Mucosa of stomach (tissue), 1 donor: ENCODE data around the gene RREB1.

ENCODE experiments used
- H3K27me3 ChIP-seq: one replicate; pipeline ENCODE4 v1.7.0; 2013; ENCODE audit warnings: mild to moderate bottlenecking, low read length; ENCODE audit not compliant: control insufficient read depth, insufficient read depth
- H3K36me3 ChIP-seq: one replicate; pipeline ENCODE4 v1.7.0; 2013; ENCODE audit warnings: low read length; ENCODE audit not compliant: control insufficient read depth, insufficient read depth
- H3K4me1 ChIP-seq: one replicate; pipeline ENCODE4 v1.7.0; 2013; ENCODE audit warnings: mild to moderate bottlenecking, low read length; ENCODE audit not compliant: control insufficient read depth, insufficient read depth
- H3K4me3 ChIP-seq: one replicate; pipeline ENCODE4 v1.7.0; 2013; ENCODE audit warnings: low read length
- H3K9ac ChIP-seq: one replicate; pipeline ENCODE4 v1.7.0; 2013; ENCODE audit warnings: mild to moderate bottlenecking, low read length, moderate library complexity
- H3K9me3 ChIP-seq: one replicate; pipeline ENCODE4 v1.7.0; 2013; ENCODE audit warnings: mild to moderate bottlenecking, low read length, moderate library complexity; ENCODE audit not compliant: control insufficient read depth
- donor health status: Pancreatic carcinoma.

RREB1 gene

DNA sequence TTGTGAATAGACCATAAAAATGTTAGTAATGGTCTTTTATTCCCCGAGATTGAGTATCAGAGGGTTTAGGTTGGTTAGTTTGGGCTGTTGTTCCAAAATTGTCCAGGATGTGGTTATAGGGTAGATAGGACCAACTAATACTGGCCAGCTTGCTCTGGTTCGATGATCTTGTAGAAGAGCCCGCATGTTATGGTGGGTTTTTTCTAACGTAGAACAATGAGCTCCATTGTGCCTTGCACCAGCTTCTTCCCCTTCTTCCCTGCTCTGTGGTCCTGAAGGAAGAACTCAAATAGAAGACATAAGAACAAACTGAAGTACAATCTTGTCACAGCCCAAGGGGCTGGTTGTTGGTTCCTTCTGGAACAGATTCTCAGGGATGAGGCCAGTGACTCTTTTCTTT is 70.5 kb downstream of the RREB1 start:
- peaks cover 6% of the 10 kb centered on the region for H3K36me3 ChIP-seq
- no peaks in the 10 kb centered on the region for H3K27me3 ChIP-seq
- H3K4me3 ChIP-seq: no peak overlapping the region
- peaks cover 3% of the 10 kb centered on the region for H3K4me1 ChIP-seq
- no peaks in the 10 kb centered on the region for H3K9me3 ChIP-seq
- H3K9ac ChIP-seq: no peak overlapping the region

DNA sequence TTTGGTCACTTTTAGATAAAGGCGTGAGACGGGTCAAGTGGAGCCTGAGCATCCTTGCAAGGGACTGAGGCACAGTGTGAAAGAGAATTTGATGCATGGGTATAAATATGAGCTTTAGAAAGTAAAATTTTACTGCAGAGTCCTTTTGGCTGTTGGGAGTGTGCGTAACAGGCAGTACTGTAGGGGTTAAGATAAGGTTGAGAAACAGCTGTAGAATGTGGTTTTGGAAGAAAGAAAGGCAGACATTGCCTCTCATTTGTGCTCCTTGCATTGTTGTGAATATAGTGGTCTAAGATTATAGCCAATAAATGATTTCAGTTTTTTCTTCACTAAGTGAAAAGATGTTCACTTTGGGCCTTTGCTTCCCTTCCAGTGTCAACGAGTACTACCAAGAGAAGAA is 73.0 kb downstream of the RREB1 start:
- Histone ChIP-seq H3K9ac (no peak overlapping the region), H3K4me3 (no peak overlapping the region), H3K4me1 (peaks cover 10% of the 10 kb centered on the region), H3K27me3 (no peaks in the 10 kb centered on the region), H3K9me3 (no peaks in the 10 kb centered on the region), H3K36me3 (peaks cover 6% of the 10 kb centered on the region)

DNA sequence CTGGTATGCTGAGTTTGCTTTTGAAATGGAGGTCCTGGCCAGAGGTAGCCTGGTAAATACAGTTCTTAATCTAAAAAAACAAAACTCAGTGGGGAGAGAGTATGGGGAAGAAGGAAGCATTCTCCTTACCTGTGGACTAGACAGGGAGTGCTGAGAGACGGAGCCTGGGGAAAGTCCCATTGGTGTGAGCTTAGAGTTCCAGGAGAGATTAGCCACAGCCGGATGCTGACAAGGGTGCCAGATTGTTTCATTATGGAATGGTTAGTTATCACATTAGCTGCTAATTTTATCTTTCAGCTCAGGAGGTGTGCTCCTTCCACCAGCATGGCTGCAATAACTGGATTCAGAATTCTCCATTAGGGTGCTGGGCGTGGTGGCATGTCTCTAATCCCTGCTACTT is 75.9 kb downstream of the RREB1 start:
- Histone ChIP-seq H3K4me1 (peaks cover 10% of the 10 kb centered on the region), H3K4me3 (no peak overlapping the region), H3K27me3 (no peaks in the 10 kb centered on the region), H3K9me3 (no peaks in the 10 kb centered on the region), H3K9ac (no peak overlapping the region), H3K36me3 (peaks cover 6% of the 10 kb centered on the region)

DNA sequence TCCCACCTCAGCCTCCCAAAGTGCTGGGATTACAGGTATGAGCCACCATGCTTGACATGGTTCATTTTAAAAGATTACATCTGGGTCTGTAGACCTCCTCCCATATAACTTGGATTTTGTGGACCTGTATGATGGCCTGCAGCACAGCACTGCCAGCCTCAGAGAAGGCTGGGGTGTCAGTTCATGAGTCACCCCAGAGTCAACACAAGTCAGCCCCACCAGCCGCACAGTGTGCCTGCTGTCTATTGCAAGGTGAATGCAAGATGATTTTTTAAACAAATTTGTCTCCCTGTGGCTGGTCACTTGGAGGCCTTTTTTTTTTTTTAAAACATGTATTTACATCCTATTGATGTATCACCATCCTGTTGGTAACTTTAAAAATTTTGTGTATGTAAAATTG is 76.7 kb downstream of the RREB1 start:
- no peaks in the 10 kb centered on the region for H3K27me3 ChIP-seq
- no peak overlapping the region for H3K4me3 ChIP-seq
- H3K9ac ChIP-seq: no peak overlapping the region
- H3K9me3 ChIP-seq: no peaks in the 10 kb centered on the region
- peaks cover 6% of the 10 kb centered on the region for H3K36me3 ChIP-seq
- peaks cover 10% of the 10 kb centered on the region for H3K4me1 ChIP-seq

DNA sequence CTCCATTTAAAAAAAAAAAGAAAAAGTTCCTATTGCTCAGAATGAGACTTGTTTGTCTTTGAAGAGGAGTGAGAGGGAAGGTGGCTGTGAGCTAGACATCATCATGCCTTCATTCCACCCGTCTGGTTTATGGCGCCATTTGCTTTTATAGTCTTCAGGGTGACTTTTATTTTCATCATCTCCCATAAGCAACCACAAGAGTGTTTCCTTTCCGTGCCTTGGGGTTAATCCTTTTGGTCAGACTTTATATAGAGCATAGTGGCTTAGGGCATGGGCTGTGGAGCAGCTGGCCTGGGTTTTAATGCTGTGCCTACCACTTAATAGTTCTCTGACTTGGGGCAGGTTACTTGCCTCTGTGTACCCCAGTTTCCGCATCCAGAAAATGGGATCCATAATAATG is 77.8 kb downstream of the RREB1 start:
- H3K9me3 ChIP-seq: no peaks in the 10 kb centered on the region
- H3K4me3 ChIP-seq: no peak overlapping the region
- no peak overlapping the region for H3K9ac ChIP-seq
- peaks cover 6% of the 10 kb centered on the region for H3K36me3 ChIP-seq
- peaks cover 10% of the 10 kb centered on the region for H3K4me1 ChIP-seq
- no peaks in the 10 kb centered on the region for H3K27me3 ChIP-seq

DNA sequence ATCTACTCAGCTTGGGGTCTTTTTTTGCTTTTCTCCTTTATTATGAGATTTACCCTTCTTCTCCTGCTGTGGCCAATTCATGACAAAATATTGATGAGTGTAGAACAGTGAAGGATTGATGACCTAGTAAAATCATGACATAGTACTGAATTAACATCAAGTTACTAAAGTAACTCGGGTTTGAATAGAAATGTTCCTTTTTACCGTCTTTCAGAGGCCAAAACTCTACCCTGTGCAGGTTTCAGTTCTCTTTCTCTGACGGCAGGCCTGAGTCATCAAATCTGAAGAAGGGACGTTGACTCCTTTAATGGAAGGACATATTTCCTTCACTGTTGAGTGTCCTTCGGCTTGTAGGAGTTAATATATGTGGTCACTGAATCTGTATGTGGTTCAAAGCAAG is 80.7 kb downstream of the RREB1 start:
- Histone ChIP-seq H3K4me3 (no peak overlapping the region), H3K4me1 (peaks cover 5% of the 10 kb centered on the region), H3K9ac (no peak overlapping the region), H3K9me3 (no peaks in the 10 kb centered on the region), H3K36me3 (no peaks in the 10 kb centered on the region), H3K27me3 (no peaks in the 10 kb centered on the region)

DNA sequence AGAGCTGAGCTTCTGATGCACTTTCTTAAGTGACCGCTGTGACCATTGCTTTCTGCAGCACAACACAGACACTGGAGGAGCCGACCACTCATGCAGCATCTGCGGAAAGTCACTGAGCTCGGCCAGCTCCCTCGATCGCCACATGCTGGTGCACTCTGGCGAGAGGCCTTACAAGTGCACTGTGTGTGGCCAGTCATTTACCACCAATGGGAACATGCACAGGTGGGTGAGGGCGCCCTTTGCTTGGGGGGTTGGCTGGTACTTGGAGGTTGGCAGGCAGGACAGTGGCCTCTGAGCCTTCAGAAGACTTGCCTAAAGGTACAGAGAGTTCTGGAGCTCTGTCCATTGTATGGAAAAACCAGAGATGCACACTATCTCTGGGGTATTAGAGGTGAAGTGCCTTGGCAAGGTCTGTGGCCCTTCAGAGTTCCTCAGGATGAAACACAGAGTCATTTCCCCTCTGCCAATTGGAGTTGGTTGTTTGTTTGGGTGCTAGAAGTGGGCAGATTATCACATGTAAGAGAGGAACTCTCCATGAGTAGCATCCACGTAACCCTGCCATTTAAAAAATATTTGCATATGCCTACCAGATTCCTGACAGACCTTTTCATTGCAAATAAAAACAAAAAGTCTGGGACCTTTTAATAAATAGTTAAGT is 81.5 kb downstream of the RREB1 start:
- Histone ChIP-seq H3K4me1 (no peaks in the 10 kb centered on the region), H3K9me3 (no peaks in the 10 kb centered on the region), H3K27me3 (no peaks in the 10 kb centered on the region), H3K4me3 (no peak overlapping the region), H3K36me3 (no peaks in the 10 kb centered on the region), H3K9ac (no peak overlapping the region)

DNA sequence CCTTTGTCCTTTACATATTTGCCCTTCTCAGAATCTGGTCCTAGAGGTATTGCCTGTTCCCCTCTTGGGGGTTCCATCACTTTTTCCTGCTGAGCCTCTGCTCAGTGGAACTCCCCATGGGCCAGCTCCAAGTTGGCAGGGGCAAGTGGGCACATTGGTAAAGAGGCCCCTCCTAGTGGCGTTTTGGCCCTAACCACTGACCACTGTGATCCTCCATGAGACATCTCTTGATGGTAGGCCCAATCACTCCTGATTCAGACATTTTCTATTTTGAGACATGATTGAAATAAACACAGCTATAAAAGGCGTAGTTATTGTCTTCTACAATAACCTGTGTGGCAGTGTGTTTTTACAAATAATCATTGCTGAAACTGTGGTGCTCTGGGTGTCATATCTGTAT is 83.0 kb downstream of the RREB1 start:
- H3K36me3 ChIP-seq: no peaks in the 10 kb centered on the region
- no peak overlapping the region for H3K4me3 ChIP-seq
- H3K27me3 ChIP-seq: no peaks in the 10 kb centered on the region
- H3K9ac ChIP-seq: no peak overlapping the region
- H3K4me1 ChIP-seq: no peaks in the 10 kb centered on the region
- H3K9me3 ChIP-seq: no peaks in the 10 kb centered on the region

DNA sequence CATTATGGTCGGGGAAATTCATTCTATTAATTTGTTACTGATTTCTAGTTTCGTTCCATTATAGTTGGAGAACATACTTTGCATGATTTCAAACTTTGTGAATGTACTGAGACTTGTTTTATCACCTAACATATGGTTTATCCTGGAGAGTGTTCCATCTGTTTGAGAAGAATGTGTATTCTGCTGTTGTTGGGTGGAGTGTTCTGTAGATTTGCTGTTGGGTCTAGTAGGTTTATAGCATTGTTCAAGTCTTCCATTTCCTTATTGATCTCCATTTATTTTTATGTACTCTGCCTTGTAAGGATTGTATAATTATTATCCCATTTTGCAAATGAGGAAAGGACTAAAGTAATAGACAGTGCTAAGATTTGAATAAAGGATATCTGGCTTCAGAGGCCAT is 85.4 kb downstream of the RREB1 start:
- Histone ChIP-seq H3K27me3 (no peaks in the 10 kb centered on the region), H3K36me3 (no peaks in the 10 kb centered on the region), H3K4me3 (no peak overlapping the region)

DNA sequence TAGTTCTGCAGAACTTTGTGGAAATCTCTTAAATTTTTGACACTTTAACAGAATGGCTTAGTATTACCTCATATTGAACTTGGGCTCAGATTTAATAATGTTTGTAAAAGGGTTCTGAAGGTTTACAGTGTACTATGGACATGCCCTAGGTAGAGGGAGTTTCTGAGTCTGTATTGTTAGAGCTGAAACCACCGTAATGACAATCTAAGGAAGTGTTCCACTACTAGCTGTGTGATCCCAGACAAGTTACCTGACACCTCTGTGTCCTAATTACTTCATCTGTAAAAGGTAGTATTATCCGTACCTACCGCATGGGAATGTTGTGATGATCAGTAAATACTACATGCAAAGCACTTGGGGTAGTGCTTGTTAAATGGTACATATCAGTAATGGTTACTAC is 86.9 kb downstream of the RREB1 start:
- Histone ChIP-seq H3K9me3 (no peaks in the 10 kb centered on the region), H3K36me3 (no peaks in the 10 kb centered on the region), H3K9ac (no peak overlapping the region), H3K4me3 (no peak overlapping the region), H3K4me1 (no peaks in the 10 kb centered on the region), H3K27me3 (no peaks in the 10 kb centered on the region)

More for the DNA sequence above, 85.4 kb downstream of the RREB1 start:
- H3K9me3 ChIP-seq: no peaks in the 10 kb centered on the region
- H3K4me1 ChIP-seq: no peaks in the 10 kb centered on the region
- no peak overlapping the region for H3K9ac ChIP-seq

DNA sequence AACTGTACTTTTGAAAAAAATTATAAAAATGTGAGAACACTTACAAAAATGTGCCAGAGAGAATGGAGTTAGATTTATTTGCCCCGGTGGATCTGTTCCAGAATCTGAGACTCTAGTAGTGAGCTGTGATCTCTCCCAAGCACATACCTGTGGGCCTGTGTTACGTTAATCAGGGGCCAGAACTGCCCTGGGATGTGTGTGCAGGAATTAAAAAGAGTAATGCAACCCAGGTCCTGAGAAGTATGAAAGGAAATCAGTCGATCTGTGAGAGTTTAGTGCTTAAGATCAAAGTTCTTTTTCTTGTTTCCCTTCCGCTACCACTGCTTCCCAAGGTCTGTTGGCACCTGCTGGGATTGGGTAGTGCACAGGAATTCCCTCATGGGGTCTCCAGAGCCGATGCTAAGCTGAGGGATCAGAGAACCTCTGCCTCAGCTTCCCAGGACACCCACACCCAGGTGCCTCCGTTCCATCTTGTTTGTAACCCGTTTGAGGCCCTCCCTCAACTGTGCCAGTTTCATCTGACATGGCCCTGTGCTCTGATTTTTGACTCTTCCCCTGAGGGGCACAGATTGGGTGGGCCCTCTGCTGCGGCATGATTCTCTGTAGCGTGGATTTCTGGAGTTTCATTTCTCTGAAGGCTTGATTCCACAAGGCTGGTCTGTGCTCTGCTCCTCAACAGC is 87.7 kb downstream of the RREB1 start:
- Histone ChIP-seq H3K4me3 (no peak overlapping the region), H3K9me3 (no peaks in the 10 kb centered on the region), H3K27me3 (no peaks in the 10 kb centered on the region), H3K36me3 (no peaks in the 10 kb centered on the region), H3K9ac (no peak overlapping the region), H3K4me1 (peaks cover under 1% of the 10 kb centered on the region)

DNA sequence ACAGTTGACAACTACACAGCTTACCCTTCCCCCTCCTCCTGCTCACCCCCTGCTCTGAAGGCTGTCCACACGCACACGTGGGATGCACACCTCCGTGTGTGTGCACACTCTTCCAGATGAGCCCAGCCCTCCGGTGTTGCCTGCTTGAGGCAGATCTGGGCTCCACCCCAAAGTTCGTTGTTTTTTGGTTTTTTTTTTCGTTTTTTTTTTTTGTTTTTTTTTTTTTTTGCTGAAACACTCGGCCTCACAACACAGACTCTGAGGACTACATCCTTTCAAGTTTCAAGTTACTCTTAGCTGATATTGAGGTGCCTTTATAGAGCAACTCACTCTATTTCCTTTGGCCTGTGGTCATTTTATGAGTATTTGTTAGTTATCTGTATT is 88.2 kb downstream of the RREB1 start:
- peaks cover 6% of the 10 kb centered on the region for H3K4me1 ChIP-seq

More for the DNA sequence above, 88.2 kb downstream of the RREB1 start:
- H3K9ac ChIP-seq: no peak overlapping the region
- H3K27me3 ChIP-seq: no peaks in the 10 kb centered on the region
- H3K9me3 ChIP-seq: no peaks in the 10 kb centered on the region
- no peaks in the 10 kb centered on the region for H3K36me3 ChIP-seq
- no peak overlapping the region for H3K4me3 ChIP-seq
